Posterior vena cava (tissue), 2 donors: ENCODE measurements around the gene LTBP1. TPM values are rescaled to one million over a fixed set of nuclear protein-coding genes. Genes with fewer than 3 reads are reported as not detected.
"Not testable (repeated sequence)": the region's sequence is repeated elsewhere in the genome, so short reads cannot be mapped to it uniquely, and the experiment has no call there.

Experiments
- DNase-seq: peaks from one replicate; pipeline ENCODE4 v3.0.0-alpha.2; 2020; ENCODE audit warnings: low spot score
- intact Hi-C, 2 donors: fragments of 100-400 bp; cut with DNase I; formaldehyde crosslinking; loops; one replicate each; pipeline versions ENCODE4 v1.14.1 to v1.14.2; 2022 to 2023
- total RNA-seq, 2 donors: library from RNA; stranded (reverse); fragmentation: NEBNext Ultra II Directional; extraction: Animal tissue kit (Norgen Biotek cat#: 25700); gene quantifications; one replicate each; pipeline ENCODE4 v1.2.1, GENCODE V29; 2021
- donor health status: DM: yes; HTN: yes; CAD: no.
- donor health status: DM: yes; HTN: yes; CAD: no.

The LTBP1 gene
- total RNA-seq, 2 donors from 2014 or later: 206 to 235 TPM

DNA sequence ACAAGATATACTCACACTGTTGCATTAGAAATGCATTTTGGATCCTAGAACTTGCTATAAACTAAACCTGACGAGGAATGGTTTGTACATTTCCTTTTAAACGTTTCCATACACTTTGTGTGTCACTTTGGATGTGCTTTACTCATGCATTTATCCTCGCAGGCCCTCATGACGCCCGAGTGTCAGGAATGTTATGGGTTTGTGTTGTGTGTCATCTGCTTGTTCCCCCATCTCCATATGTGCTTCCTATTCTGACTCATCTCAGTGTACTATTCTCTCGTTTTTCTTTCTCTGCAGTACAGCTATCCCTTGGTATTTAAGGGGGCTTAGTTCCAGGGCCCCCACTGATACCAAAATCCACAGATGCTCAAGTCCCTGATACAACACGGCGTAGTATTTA is 408.2 kb downstream of the LTBP1 start:
- DNase-seq: no peak
- intact Hi-C loops: no loop called here

DNA sequence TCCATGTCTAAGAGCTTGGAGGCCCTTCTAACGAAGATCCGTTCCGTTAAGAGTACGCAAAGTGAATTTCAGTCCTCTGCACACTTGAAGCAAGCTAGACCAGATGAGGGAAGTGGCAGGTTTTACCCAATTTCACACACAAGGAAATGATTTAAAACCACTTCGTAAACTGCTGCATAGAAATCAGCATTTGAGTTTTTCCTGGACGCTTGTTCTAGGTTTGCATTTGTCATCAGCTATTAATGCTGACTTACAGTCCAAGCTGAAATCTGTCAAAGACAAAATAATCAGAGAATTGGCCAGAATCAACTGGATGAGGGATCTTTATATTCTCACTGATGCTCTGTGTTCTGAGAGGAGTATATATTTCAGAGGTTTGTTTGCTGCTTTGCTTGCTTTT is 412.1 kb downstream of the LTBP1 start:
- DNase-seq: no peak
- intact Hi-C loops: no loop called here

DNA sequence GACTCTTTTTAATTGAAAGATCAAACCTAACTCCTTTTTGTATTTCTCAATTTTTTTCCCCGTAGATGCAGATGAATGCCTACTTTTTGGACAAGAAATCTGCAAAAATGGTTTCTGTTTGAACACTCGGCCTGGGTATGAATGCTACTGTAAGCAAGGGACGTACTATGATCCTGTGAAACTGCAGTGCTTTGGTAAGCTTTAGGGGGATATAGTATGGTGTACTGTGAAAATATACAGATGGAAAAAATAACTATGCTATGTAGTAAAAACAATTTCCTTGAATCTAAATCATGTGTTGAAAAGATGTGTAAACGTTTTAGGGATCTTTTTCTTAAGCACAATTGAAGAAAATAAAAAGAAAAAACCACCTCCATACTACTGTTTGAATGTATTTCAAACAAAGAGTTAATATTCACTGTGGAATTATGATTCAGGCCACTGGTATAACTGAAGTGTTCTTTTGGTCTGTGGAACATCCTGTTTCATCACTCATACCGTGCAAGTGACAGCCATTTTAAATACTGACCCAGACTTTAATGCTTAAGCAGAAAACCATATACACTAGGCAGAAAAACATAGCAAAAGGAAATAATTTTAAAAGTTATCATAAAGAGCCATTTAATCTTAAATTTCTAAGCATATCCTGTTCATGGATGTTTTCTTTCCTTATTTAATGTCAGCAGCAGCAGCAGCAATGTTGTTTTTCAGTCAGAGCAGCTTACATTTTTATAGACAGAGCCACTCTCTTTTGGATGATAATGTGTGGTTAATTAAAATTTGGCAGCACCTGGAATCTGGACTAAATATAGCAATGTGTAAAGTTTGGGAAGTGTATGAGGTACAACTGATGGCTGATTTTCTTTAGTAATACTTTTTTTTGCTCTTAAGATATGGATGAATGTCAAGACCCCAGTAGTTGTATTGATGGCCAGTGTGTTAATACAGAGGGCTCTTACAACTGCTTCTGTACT is 416.9 kb downstream of the LTBP1 start:
- intact Hi-C loops: no loop called here
- no peak for DNase-seq

DNA sequence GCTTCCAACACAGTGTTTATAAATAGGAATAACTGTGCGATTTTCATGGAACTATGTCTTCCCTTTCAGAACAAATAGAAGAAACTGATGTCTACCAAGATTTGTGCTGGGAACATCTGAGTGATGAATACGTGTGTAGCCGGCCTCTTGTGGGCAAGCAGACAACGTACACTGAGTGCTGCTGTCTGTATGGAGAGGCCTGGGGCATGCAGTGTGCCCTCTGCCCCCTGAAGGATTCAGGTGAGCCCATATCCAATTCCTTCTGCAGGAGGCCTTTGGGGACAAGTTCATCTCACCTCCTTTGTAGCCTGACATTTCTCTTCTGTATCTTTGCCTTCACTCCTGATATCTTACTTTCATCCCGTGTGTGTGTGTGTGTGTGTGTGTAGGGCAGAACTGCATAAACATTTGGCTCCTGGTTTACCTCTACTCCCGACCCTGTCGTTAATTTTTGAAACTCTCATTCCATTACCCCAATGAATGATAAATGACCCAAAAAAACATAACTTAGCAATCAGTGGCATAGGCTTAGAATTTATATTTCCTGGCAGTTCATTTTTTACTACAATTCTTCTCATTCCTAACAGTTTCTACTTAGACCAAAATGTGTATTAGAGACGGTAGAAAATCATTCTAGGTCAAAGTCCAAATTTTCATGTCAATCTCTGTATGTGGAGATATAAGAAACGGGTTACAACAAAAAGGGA is 418.7 kb downstream of the LTBP1 start:
- intact Hi-C loops: no loop called here
- DNase-seq: no peak

DNA sequence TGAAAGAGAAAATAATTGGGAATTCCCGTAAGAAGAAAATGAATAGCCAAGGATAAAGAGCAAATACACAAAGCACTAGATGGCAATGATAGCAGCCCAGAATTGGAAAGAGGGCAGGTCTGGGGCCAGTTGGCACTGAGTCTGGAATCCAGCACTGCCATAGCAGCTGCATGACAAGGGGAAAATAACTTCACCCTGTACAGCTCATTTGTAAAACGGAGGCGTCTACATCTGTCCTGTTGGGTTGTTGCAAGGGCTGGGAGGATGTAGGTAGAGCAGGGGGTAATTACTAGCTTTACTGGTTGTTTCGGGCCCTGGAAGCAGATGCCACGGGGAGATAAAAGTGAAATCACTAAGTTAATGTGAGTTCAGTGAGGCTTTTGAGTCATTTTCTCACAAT is 419.7 kb downstream of the LTBP1 start:
- intact Hi-C loops: no loop called here
- no peak for DNase-seq

DNA sequence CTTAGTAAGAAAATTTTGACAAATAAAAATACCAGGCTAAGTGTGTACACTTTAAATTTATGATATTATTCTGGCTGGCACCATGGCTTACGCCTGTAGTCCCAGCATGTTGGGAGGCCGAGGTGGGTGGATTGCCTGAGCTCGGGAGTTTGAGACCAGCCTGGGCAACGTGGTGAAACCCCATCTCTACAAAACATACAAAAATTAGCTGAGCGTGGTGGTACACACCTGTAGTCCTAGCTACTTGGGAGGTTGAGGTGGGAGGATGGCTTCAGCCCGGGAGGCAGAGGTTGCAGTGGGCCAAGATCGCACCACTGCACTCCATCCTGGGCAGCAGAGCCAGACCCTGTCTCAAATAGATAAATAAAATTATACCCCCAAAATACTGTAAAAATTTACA is 421.8 kb downstream of the LTBP1 start:
- DNase-seq, intact Hi-C loops: not testable (repeated sequence)

DNA sequence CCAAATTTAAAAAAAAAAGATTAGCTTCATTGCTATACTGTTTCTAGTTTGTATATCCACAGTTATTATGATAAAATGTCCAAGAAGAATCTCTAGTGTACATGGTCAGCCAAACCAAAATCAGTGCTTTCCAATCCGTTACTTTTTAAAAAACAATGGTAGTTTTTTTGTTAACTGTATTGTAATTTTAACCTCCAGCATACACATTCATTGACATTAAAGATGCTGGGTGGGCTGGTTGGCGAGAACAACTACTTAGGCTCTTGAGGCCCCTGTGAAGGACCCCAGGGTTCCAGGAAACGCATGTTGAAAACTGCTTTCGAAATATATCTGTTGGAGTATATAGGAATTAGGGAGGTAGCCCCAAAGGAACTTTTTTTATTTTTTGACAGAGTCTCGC is 422.4 kb downstream of the LTBP1 start:
- DNase-seq: no peak
- intact Hi-C loops: no loop called here

DNA sequence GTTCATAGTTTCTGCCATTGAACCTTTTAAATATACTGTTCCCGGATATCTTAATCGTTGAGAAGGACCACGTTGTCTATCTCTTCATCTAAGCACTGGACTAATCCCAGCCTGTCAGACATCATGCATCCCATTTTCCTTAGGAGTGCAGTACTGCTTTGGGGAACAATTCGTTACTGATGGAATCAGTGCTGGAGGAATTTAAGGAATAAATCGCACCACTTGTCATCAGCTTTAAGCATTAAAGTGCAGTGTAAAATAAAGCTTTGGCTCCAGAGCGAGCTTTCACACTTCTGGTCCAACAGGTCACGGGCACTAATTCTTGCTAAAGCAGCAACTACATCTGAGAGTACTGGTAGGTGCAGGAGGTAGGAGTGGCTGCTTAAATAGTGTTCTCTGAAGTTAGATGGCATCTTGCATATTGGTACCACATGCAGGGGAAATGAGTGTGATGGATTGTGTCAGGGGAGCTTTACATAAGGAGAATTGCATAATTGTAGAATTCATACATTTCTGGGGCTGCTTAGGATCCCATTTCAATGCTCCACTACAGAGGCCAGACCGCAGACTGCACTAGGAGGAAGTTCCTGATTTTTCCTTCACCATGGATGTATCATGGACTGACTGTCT is 424.0 kb downstream of the LTBP1 start:
- intact Hi-C loops: no loop called here
- DNase-seq: no peak

DNA sequence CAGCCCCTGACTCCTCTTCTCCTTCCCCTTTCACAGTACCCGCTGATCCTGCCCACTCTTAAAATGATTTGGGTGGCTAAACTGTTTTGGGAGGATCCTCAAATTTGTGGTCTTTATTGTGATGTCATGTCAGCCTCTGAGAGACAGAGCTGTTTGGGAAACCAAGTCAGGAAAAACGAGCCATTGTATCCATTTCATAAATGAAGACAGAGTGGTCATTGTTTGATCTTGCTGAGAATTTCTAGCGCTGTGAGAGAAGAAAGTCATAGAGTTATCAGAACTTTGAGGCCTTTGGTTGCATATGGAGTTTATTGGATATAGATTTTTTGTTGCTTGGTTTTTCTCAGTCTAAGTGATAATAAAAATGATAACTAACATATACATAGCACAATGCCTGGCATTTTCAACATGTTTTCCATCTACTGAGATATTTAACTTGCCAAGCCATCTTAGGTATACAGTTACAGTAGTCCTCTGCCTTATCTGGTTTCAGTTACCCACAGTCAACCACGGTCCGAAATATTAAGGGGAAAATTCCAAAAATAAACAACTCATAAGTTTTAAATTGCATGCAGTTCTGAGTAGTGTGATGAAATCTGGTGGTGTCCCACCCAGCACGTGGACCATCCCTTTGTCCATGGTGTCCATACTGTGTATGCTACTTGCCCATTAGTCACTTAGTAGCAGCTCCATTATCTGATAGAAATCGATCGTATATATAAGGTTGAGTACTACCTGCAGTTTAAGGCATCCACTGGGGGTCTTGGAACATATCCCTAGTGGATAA is 424.7 kb downstream of the LTBP1 start:
- no peak for DNase-seq
- intact Hi-C loops: no loop called here

DNA sequence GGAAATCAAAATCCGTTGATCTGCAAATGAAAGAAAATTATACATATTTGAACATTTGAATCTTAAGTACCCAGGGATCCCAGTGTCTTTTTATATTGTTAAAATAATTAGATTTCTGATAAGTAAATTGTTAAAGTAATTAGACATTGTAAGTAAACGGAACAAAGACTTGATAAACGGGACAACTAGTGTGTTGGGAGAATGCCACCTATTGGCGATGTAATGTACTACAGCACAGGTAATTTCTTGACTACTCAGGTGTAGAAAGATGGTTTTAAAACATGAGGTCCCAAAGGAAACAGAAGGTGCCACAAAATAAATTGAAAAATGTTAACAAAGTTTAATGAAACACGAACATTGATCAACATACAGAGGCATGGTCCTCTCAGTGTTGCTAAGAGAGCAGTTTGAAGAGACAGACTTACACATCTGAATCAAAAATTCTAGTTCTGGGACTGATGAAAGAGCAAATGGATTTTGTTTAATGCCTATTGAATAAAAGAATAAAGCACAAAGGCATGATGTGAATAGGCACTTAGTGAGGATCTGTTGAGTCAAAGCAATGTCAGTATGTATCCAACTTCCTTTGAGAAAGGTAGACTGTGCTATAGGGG is 426.3 kb downstream of the LTBP1 start:
- intact Hi-C loops: no loop called here
- DNase-seq: no peak

DNA sequence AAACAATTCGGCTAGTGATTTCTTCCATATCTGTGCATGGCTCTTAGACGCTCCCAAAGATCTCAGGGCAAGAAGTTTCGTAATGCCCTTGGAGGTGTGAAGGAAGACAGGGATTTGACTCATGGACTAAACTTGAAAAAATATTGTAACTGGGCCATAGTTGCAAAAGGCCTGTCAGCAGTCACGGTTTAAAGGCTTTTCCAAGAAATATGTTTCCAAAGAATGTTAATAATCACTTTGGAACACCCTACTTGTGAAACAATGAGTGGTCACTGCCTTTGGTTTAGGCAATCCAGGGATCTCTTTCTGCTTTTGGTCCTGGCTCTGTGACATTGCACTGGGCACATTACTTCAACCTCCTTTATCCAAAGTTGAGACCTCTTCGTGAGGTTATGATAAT is 427.2 kb downstream of the LTBP1 start:
- DNase-seq: no peak
- intact Hi-C loops: no loop called here

DNA sequence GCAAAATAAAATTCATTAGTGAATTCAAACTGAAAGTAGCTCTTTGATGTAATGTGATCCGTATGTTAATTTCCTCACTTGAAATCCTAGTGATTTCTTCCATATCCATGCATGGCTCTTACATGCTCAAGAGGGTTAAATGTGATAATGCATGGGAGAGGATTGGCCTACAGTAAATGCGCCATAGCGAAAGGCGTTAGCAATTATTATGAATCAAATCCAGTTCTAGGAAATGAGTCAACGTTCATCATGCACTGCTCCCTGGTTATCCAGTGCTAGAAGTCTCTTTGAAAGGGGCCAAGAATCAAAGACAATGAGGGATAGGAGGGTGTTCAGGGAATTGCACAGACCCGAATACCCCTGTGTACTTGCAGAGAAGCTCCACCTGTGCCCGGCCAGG is 428.3 kb downstream of the LTBP1 start:
- no peak for DNase-seq
- intact Hi-C loops: no loop called here

DNA sequence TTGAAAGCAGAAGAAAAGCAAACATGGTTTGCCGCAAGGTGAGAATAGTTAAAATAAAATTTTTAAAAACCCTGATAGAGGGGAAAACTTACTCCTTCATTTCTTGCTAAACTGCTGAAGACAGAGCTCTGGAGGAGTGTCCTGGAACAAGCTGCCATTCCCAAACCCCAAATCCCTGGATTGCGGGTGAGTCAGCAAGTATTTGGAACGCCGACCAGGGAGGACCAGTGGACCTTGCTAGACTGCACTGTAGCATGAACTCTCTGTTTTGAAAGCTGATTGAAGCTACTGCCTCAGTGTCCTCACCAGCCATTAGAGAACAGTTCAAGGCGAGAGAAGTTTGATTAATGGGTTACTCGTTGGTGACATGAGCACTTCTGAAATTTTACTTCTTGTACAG is 430.3 kb downstream of the LTBP1 start:
- intact Hi-C loops: no loop called here
- no peak for DNase-seq

DNA sequence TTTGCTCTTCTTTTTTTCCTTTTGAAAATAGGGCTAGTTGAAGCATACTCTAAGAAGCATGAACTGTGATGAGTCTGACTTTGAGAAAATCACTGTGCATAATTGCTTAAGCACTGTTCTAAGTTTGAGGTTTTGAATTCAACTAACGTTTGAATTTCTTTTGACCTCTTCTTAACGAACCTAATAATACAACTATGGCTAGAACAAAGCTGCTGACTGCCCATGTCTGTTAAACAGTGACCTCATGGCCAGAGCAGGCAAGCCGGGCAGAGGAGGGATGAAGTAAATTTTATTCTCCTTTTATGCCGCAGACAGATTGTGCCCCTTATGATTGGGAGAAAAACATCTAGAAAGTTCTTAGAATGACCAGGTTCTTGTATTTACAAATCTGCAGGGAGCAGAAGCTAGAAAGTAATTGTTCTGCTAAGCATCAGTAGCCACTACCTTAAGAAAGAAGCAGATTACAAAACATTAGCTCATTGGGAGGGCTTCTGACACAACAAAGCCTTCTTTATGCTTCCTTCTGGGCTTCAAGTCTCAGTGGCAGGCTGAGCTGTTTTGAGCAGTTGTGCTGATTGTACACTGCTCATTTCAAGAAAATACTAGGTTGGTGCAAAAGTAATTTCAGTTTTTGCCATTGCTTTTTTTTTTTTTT is 431.9 kb downstream of the LTBP1 start:
- intact Hi-C loops: no loop called here
- DNase-seq: no peak

DNA sequence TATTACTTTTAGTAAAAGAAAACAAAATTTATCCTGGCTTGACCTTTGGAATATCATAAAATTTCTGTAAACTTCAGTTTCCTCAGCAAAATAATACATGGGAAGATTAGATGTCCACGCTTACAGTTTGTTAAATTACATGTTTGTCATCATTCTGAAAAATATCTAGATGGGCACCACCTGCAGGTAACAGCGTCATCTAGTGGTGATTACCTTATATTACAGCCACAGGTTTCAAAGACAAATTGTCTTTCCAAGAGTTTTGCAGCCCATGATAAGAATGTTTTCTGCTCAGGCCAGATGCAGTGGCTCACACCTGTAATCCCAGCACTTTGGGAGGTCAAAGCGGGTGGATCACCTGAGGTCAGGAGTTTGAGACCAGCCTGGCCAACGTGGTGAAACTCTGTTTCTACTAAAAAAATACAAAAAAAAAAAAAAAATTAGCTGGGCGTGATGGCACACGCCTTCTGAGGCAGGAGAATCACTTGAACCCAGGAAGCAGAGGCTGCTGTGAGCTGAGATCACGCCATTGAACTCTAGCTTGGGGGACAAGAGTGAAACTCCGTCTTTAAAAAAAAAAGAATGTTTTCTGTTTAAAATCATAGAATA is 433.4 kb downstream of the LTBP1 start:
- DNase-seq: no peak
- intact Hi-C loops: no loop called here

DNA sequence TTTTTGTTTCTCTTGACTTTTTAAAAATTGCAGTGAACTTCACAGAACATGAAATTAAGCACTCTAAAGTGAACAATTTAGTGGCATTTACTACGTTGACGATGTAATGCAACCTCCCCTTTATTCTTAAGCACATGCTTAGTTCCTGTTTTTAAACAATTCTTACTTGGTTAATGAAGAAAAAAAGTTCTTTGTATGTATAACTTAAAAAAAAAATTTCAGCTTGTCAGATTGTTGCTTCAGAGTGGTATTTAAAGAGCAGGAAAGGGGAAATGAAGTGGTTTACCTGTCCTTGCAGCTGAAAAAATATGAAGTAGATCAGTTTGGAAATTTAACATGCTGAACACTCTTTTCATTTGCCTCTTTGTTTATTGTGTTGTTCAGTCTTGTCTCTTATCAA is 434.0 kb downstream of the LTBP1 start:
- intact Hi-C loops: no loop called here
- DNase-seq: no peak

DNA sequence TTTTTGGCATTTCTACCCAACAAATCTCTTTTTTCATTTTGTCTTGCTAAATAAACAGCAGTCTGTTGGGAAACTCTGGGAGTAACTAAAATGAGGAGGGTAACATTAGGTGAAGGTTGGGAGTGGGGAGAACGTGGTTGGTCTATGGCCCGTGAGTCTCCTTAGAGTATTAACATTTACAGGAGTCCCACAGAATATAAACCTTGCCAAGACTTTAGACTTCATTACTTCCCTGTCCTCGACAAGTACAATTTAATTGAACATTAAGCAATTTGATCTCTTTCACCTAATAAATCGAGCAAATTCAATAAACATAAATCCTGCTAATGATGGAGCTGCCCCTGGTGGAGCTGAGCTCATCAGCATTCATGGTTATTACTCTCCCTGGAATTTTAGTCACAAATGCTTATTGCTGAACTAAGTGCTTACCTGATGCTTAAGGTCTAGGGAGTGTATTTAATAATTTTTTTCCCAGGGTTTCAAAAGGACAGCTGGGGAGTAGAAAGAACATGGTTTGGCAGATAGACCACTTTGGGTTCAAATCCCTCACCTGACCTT is 434.6 kb downstream of the LTBP1 start:
- DNase-seq: no peak
- intact Hi-C loops: no loop called here
